ENCODE data around the gene MAP3K9. TPM values are rescaled to one million over a fixed set of nuclear protein-coding genes. Genes with fewer than 3 reads are reported as not detected.
A peak's percentile ranks its signal among the peaks of the same experiment; 100 is the strongest.

The MAP3K9 gene
- total RNA-seq, 2 donors from 2014 or later = 7.7 to 9.1 TPM

GRCh38 chr14:70754991-70755390 is 54.3 kb downstream of the MAP3K9 start:
- DNase-seq (no peak), ATAC-seq (no peak)
- Mint-ChIP-seq H3K4me3 (no peak overlapping the region), H3K36me3 (ENCODE audit: low read depth) (peaks cover 2% of the 10 kb centered on the region), H3K27ac (no peak overlapping the region), H3K4me1 (no peaks in the 10 kb centered on the region), H3K27me3 (no peaks in the 10 kb centered on the region)
- H3K9me3 ChIP-seq (ENCODE audit: control insufficient read depth, low read length, poor library complexity, severe bottlenecking) = no peaks in the 10 kb centered on the region

GRCh38 chr14:70753518-70753953 is 55.8 kb downstream of the MAP3K9 start:
- Mint-ChIP-seq H3K4me3 (no peak overlapping the region), H3K4me1 (no peaks in the 10 kb centered on the region), H3K27ac (no peak overlapping the region), H3K36me3 (ENCODE audit: low read depth) (peaks cover 5% of the 10 kb centered on the region), H3K27me3 (no peaks in the 10 kb centered on the region)
- no peaks in the 10 kb centered on the region for H3K9me3 ChIP-seq (ENCODE audit: control insufficient read depth, low read length, poor library complexity, severe bottlenecking)
- no peak for DNase-seq
- no peak for ATAC-seq

- Mint-ChIP-seq H3K4me1 (no peaks in the 10 kb centered on the region), H3K4me3 (no peak overlapping the region), H3K27ac (no peak overlapping the region), H3K27me3 (no peaks in the 10 kb centered on the region), H3K36me3 (ENCODE audit: low read depth) (peaks cover 5% of the 10 kb centered on the region)
- ATAC-seq (no peak), DNase-seq (no peak)
- H3K9me3 ChIP-seq (ENCODE audit: control insufficient read depth, low read length, poor library complexity, severe bottlenecking) = no peaks in the 10 kb centered on the region
Observed at GRCh38 chr14:70748422-70748821, 60.9 kb downstream of the MAP3K9 start.

- ATAC-seq (no peak), DNase-seq (no peak)
- no peaks in the 10 kb centered on the region for H3K9me3 ChIP-seq (ENCODE audit: control insufficient read depth, low read length, poor library complexity, severe bottlenecking)
- H3K4me3 Mint-ChIP-seq = no peak overlapping the region
- H3K27ac Mint-ChIP-seq = no peak overlapping the region
- peaks cover 2% of the 10 kb centered on the region for H3K4me1 Mint-ChIP-seq
- peaks cover 4% of the 10 kb centered on the region for H3K36me3 Mint-ChIP-seq (ENCODE audit: low read depth)
- no peaks in the 10 kb centered on the region for H3K27me3 Mint-ChIP-seq
Observed at GRCh38 chr14:70744641-70745040, 64.7 kb downstream of the MAP3K9 start.

GRCh38 chr14:70742316-70742715 is 67.0 kb downstream of the MAP3K9 start:
- no peaks in the 10 kb centered on the region for H3K27me3 Mint-ChIP-seq
- no peaks in the 10 kb centered on the region for H3K9me3 ChIP-seq (ENCODE audit: control insufficient read depth, low read length, poor library complexity, severe bottlenecking)
- ATAC-seq (no peak), DNase-seq (no peak)
- H3K27ac Mint-ChIP-seq = no peak overlapping the region
- H3K4me1 Mint-ChIP-seq = peaks cover 4% of the 10 kb centered on the region
- H3K36me3 Mint-ChIP-seq (ENCODE audit: low read depth) = peaks cover 5% of the 10 kb centered on the region
- no peak overlapping the region for H3K4me3 Mint-ChIP-seq

DNA sequence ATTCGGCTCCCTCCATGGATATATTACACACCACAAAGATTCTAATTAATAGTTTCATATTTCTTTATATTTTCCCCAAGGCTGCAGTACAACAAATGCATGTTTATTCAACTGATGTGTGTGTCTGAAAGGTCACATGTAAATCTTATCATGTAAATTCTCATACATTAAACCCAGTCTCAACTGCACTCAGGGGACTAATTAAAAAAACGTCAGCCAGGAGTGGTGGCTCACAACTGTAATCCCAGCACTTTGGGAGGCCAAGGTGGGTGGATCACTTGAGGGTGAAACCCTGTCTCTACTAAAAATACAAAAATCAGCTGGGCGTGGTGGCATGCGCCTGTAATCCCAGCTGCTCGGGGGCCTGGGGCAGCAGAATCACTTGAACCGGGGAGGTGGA is 67.8 kb downstream of the MAP3K9 start:
- peaks cover 5% of the 10 kb centered on the region for H3K36me3 Mint-ChIP-seq (ENCODE audit: low read depth)
- peak overlapping the region; percentile 39 for H3K27ac Mint-ChIP-seq
- DNase-seq (no peak), ATAC-seq (no peak)
- H3K9me3 ChIP-seq (ENCODE audit: control insufficient read depth, low read length, poor library complexity, severe bottlenecking) = no peaks in the 10 kb centered on the region
- no peaks in the 10 kb centered on the region for H3K27me3 Mint-ChIP-seq
- peaks cover 4% of the 10 kb centered on the region for H3K4me1 Mint-ChIP-seq
- H3K4me3 Mint-ChIP-seq = no peak overlapping the region

DNA sequence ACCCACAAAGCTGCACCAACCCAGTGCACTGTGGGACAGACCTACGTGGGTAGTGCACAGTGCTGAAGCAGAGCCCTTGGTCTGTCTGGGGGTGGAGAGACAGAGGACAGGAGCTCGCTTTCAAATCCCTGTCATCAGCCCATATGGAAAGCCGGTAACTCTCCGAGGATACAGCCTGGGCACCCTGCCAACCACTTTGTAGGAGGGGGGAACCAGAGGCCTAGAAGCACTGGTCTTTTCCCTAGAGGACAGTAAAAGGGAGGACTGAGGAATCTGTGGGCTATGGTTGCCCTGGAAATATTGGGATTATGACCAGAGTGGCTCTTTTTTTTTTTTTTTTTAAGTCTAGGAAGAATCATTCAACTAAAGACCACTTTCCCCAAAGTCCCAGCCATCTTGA is 74.3 kb downstream of the MAP3K9 start:
- H3K36me3 Mint-ChIP-seq (ENCODE audit: low read depth) = peaks cover 12% of the 10 kb centered on the region
- H3K4me3 Mint-ChIP-seq = no peak overlapping the region
- ATAC-seq (no peak), DNase-seq (no peak)
- no peak overlapping the region for H3K27ac Mint-ChIP-seq
- no peaks in the 10 kb centered on the region for H3K27me3 Mint-ChIP-seq
- H3K4me1 Mint-ChIP-seq = peaks cover 3% of the 10 kb centered on the region
- no peaks in the 10 kb centered on the region for H3K9me3 ChIP-seq (ENCODE audit: control insufficient read depth, low read length, poor library complexity, severe bottlenecking)

DNA sequence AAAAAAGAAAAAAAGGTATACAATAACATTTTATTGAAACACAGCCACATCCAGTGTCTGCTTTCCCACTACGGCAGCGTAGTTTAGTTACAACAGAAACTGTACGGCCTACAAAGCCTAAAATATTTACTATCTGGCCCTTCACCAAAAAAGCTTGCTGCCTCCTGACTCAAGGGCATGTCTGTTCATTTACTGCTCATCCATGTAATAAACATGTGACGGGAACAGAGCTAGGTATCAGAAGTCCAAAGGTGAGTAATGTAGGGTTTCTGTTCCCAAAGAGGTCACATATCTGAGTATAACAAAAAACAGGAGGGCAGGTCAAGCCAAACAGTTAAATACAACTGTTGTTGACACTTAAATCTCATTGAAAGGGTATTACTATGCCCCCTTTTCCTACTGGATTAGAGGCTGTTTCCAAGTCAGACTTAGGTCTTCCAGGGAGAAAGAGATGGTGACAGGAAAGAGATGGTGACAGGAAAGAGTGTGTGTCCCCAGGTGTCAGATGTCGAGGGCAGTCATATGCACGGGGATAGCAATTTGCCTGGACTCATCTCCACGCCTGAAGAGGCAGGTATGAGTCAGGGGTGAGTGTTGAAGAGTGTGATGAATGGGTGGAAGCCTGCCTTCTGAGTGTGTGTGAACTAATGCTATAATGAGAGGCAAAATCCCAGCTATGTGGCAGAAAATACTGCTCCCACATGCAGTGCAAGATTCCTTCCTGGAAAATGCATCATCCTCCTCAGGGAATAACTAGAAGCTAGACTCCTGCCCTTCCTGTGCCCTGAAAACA is 77.7 kb downstream of the MAP3K9 start:
- DNase-seq (no peak), ATAC-seq (no peak)
- H3K4me3 Mint-ChIP-seq = no peak overlapping the region
- H3K4me1 Mint-ChIP-seq = no peaks in the 10 kb centered on the region
- H3K36me3 Mint-ChIP-seq (ENCODE audit: low read depth) = peaks cover 7% of the 10 kb centered on the region
- no peaks in the 10 kb centered on the region for H3K27me3 Mint-ChIP-seq
- no peaks in the 10 kb centered on the region for H3K9me3 ChIP-seq (ENCODE audit: control insufficient read depth, low read length, poor library complexity, severe bottlenecking)
- no peak overlapping the region for H3K27ac Mint-ChIP-seq

DNA sequence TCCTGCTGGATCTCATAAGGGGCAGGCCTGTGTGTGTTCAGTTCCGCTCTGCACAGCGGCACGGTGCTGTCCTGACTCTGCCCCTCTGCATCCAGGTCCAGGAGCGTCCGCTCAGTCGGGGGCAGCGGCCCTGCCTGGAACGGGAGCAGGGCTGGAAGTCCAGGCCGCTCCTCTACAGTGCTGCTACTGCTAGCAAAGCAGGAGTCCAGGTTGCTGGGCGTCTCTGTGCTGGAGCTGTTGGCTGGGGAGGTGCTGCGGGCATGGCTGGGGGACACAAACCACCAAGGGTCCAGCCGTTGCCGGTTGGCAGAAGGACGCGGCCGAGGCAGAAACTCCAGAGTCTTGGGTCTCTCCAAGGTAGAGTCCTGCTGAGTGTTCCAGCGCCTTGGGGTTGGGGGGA is 78.9 kb downstream of the MAP3K9 start:
- ATAC-seq (no peak), DNase-seq (no peak)
- H3K27me3 Mint-ChIP-seq = no peaks in the 10 kb centered on the region
- no peaks in the 10 kb centered on the region for H3K9me3 ChIP-seq (ENCODE audit: control insufficient read depth, low read length, poor library complexity, severe bottlenecking)
- no peak overlapping the region for H3K4me3 Mint-ChIP-seq
- no peaks in the 10 kb centered on the region for H3K4me1 Mint-ChIP-seq
- peaks cover 7% of the 10 kb centered on the region for H3K36me3 Mint-ChIP-seq (ENCODE audit: low read depth)
- no peak overlapping the region for H3K27ac Mint-ChIP-seq

GRCh38 chr14:70726651-70727375 is 82.5 kb downstream of the MAP3K9 start:
- Mint-ChIP-seq H3K27me3 (no peaks in the 10 kb centered on the region), H3K36me3 (ENCODE audit: low read depth) (peaks cover 2% of the 10 kb centered on the region), H3K4me3 (no peak overlapping the region), H3K4me1 (peaks cover 2% of the 10 kb centered on the region), H3K27ac (no peak overlapping the region)
- no peak for DNase-seq
- ATAC-seq = no peak
- H3K9me3 ChIP-seq (ENCODE audit: control insufficient read depth, low read length, poor library complexity, severe bottlenecking) = no peaks in the 10 kb centered on the region

GRCh38 chr14:70724944-70725343 is 84.4 kb downstream of the MAP3K9 start:
- DNase-seq = no peak
- no peak overlapping the region for H3K27ac Mint-ChIP-seq

GRCh38 chr14:70724110-70724509 is 85.2 kb downstream of the MAP3K9 start:
- Mint-ChIP-seq H3K27ac (no peak overlapping the region), H3K4me3 (no peak overlapping the region), H3K27me3 (no peaks in the 10 kb centered on the region), H3K4me1 (peaks cover 2% of the 10 kb centered on the region), H3K36me3 (ENCODE audit: low read depth) (no peaks in the 10 kb centered on the region)
- ATAC-seq (no peak), DNase-seq (no peak)
- no peaks in the 10 kb centered on the region for H3K9me3 ChIP-seq (ENCODE audit: control insufficient read depth, low read length, poor library complexity, severe bottlenecking)

More at GRCh38 chr14:70724944-70725343, 84.4 kb downstream of the MAP3K9 start:
- Mint-ChIP-seq H3K36me3 (ENCODE audit: low read depth) (no peaks in the 10 kb centered on the region), H3K27me3 (no peaks in the 10 kb centered on the region), H3K4me1 (peaks cover 2% of the 10 kb centered on the region), H3K4me3 (no peak overlapping the region)
- H3K9me3 ChIP-seq (ENCODE audit: control insufficient read depth, low read length, poor library complexity, severe bottlenecking) = no peaks in the 10 kb centered on the region
- ATAC-seq = no peak

- Mint-ChIP-seq H3K27me3 (no peaks in the 10 kb centered on the region), H3K27ac (peak overlapping the region; percentile 32), H3K36me3 (ENCODE audit: low read depth) (no peaks in the 10 kb centered on the region), H3K4me1 (peaks cover 2% of the 10 kb centered on the region), H3K4me3 (no peak overlapping the region)
- no peaks in the 10 kb centered on the region for H3K9me3 ChIP-seq (ENCODE audit: control insufficient read depth, low read length, poor library complexity, severe bottlenecking)
- DNase-seq (no peak), ATAC-seq (no peak)
Observed at GRCh38 chr14:70723276-70723675, 86.0 kb downstream of the MAP3K9 start.

DNA sequence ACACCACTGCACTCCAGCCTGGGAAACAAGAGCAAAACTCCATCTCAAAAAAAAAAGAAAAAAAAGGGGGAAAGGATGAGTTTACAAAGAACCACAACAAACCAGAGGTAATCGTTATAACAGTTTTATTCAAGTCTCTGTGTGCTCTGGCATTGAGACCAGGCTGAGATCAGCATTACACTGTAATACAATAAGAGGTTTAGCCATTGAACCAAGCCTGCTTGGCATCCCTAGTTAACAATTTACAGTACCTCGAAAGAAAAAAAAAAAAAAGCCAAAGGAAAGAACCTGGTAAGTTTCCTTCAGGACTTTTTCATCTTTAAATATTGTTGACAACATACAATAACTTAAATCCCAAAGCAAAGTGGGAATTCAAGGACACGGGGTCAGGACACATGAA is 86.9 kb downstream of the MAP3K9 start:
- Mint-ChIP-seq H3K27ac (no peak overlapping the region), H3K27me3 (no peaks in the 10 kb centered on the region), H3K4me3 (no peak overlapping the region), H3K4me1 (peaks cover 2% of the 10 kb centered on the region), H3K36me3 (ENCODE audit: low read depth) (no peaks in the 10 kb centered on the region)
- no peak for DNase-seq
- H3K9me3 ChIP-seq (ENCODE audit: control insufficient read depth, low read length, poor library complexity, severe bottlenecking) = no peaks in the 10 kb centered on the region
- ATAC-seq = no peak

Data from T-helper 17 cell (primary cell).